ENCODE data around the gene SMIM43.

- no peak for TF ChIP-seq GATA2 (IDR thresholded peaks at IDR 0.05; ENCODE audit: low read depth, low read length)
- TF ChIP-seq GATA3 (IDR thresholded peaks at IDR 0.05; ENCODE audit: low read depth, low read length), result no peak
Measured at GRCh38 chr4:121800638-121800960, 35.6 kb upstream of the SMIM43 start.

Measured in SH-SY5Y (cell line).